Hematopoietic multipotent progenitor cell (in vitro differentiated cells): ENCODE results near the gene DHCR24. TPM values are rescaled to one million over a fixed set of nuclear protein-coding genes. Genes with fewer than 3 reads are reported as not detected.

ENCODE experiments used
- DNase-seq, 3 donors: peaks; one replicate each; pipeline ENCODE4 v3.0.0-alpha.2; 2011 to 2015; ENCODE audit warnings: low read depth in 2 of 3, low spot score in 2 of 3
- total RNA-seq: library from RNA; depleted of rRNA; stranded (reverse); fragments of >200 nt; gene quantifications from one replicate; pipeline ENCODE4 v1.2.3, GENCODE V29; 2012

DHCR24 gene
- total RNA-seq, 1 donor, result 51.4 TPM

- DNase-seq, result no peak
These were observed 61.3 kb downstream of the DHCR24 start for GRCh38 chr1:54825696-54826095.

- no peak for DNase-seq
These were observed 63.3 kb downstream of the DHCR24 start for GRCh38 chr1:54823670-54824069.

GRCh38 chr1:54819733-54820132 lies 67.3 kb downstream of the DHCR24 start:
- no peak for DNase-seq

- DNase-seq, result no peak
These were observed 67.8 kb downstream of the DHCR24 start for GRCh38 chr1:54819195-54819536.

- no peak for DNase-seq
These were observed 68.4 kb downstream of the DHCR24 start for GRCh38 chr1:54818461-54819194.

GRCh38 chr1:54816951-54817350 lies 70.0 kb downstream of the DHCR24 start:
- no peak for DNase-seq

- DNase-seq, result no peak
These were observed 70.9 kb downstream of the DHCR24 start for GRCh38 chr1:54816130-54816529.

- DNase-seq, result no peak
These were observed 71.7 kb downstream of the DHCR24 start for GRCh38 chr1:54815086-54815876.

- DNase-seq, result no peak
These were observed 72.4 kb downstream of the DHCR24 start for GRCh38 chr1:54814571-54814970.

GRCh38 chr1:54814126-54814498 lies 72.9 kb downstream of the DHCR24 start:
- no peak for DNase-seq

GRCh38 chr1:54813485-54814125 lies 73.4 kb downstream of the DHCR24 start:
- DNase-seq, result no peak

GRCh38 chr1:54812801-54813484 lies 74.1 kb downstream of the DHCR24 start:
- DNase-seq, result no peak

GRCh38 chr1:54811739-54812655 lies 75.0 kb downstream of the DHCR24 start:
- no peak for DNase-seq

GRCh38 chr1:54811066-54811465 lies 75.9 kb downstream of the DHCR24 start:
- DNase-seq, result no peak

- DNase-seq, result peak; percentile 28 to 70 (median 51)
These were observed 76.6 kb downstream of the DHCR24 start for GRCh38 chr1:54810153-54810942.

GRCh38 chr1:54809496-54810074 lies 77.4 kb downstream of the DHCR24 start:
- DNase-seq, result no peak

- DNase-seq, result no peak
These were observed 78.4 kb downstream of the DHCR24 start for GRCh38 chr1:54808443-54809207.

- DNase-seq, result no peak
These were observed 79.2 kb downstream of the DHCR24 start for GRCh38 chr1:54807756-54808155.
